GM15510 (cell line): ENCODE measurements around the gene C20orf204.

Source experiments
- POLR2A ChIP-seq: IDR thresholded peaks from 3 replicates; pipeline ENCODE4 v1.6.1; 2011; ENCODE audit warnings: borderline replicate concordance; ENCODE audit not compliant: insufficient read length; ENCODE audit errors: extremely low read depth

Gene C20orf204, protein sequence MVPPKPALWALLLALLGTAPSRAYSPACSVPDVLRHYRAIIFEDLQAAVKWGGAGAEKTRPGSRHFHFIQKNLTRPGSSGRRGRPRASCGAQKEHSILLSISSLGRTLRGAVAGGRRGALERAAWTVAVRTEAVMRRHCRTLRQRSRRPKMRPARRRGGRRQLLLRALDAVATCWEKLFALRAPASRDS

GRCh38 chr20:64035933-64036345 lies at the start of gene C20orf204:
C20orf204 (plus strand) TSS chr20:64036182; CDS start chr20:64036324, 142 bp downstream.
- TF ChIP-seq POLR2A = no peak

- TF ChIP-seq POLR2A = no peak
Measured at GRCh38 chr20:64000906-64001305, 35.1 kb upstream of the C20orf204 start.

GRCh38 chr20:64001607-64002011 lies 34.4 kb upstream of the C20orf204 start:
- no peak for TF ChIP-seq POLR2A

- TF ChIP-seq POLR2A = no peak
Measured at GRCh38 chr20:64003960-64004725, 31.8 kb upstream of the C20orf204 start.

DNA sequence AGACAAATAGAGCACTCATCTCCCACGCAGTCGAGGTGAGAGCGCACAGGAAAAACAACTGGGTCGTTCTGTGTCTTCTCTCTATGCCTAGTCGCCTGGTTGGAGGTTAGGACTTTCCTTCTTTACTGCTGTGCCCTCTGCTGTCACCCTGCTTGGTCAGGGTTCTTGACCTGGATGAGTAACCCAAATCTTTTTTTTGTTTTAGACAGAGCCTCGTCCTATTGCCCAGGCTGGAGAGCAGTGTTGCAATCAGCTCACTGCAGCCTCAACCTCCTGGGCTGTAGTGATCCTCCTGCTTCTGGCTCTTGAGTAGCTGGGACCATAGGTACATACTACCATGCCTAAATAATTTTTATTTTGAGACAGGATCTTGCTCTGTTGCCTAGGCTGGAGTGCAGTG lies 30.6 kb upstream of the C20orf204 start:
- TF ChIP-seq POLR2A = no peak

DNA sequence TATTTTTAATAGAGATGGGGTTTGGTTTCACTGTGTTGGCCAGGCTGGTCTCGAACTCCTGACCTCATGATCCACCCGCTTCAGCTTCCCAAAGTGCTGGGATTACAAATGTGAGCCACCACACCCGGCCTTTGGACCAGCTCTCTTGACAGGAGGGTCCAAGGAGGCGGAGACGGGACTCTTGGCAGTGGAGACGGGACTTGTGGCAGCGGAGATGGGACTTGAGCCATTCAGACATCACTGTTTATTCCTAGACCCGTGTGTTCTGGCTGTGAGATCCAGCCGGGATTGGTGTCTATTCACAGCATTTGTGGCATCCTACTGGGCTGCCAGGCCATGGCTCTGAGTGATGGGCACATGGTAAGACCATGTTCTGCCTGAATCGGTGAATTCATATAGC lies 29.5 kb upstream of the C20orf204 start:
- TF ChIP-seq POLR2A = no peak

- TF ChIP-seq POLR2A = no peak
Measured at GRCh38 chr20:64006902-64007301, 29.1 kb upstream of the C20orf204 start.

DNA sequence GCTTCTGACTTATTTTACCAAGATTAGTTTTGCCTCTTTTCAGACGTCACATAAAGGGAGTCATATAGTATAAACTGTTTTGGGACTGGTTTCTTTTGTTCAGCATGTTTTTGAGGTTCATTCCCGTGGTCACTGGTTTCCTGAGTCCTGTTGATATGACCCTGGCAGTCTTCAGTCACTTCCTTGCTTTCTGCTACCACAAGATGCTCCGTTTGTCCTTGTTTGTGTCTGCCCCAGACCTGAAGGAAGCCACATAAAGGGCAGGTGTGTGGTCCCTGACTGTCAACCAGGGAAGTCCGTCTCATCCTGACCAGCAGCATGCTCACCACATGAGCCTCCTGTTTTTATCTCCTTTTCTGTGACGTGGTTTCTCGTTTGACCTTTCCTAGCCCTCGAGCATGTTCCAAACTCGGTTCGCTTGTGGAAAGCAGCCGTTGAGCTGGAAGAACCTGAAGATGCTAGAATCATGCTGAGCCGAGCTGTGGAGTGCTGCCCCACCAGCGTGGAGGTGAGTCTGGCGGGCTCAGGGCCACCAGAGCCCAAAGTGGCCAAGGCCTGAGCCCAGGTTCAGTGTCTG lies 26.1 kb upstream of the C20orf204 start:
- no peak for TF ChIP-seq POLR2A

- TF ChIP-seq POLR2A = no peak
Measured at GRCh38 chr20:64010711-64011237, 25.2 kb upstream of the C20orf204 start.

- no peak for TF ChIP-seq POLR2A
Measured at GRCh38 chr20:64011366-64011779, 24.6 kb upstream of the C20orf204 start.

- no peak for TF ChIP-seq POLR2A
Measured at GRCh38 chr20:64015635-64016034, 20.3 kb upstream of the C20orf204 start.

GRCh38 chr20:64021124-64021975 lies 14.6 kb upstream of the C20orf204 start:
- TF ChIP-seq POLR2A = no peak

DNA sequence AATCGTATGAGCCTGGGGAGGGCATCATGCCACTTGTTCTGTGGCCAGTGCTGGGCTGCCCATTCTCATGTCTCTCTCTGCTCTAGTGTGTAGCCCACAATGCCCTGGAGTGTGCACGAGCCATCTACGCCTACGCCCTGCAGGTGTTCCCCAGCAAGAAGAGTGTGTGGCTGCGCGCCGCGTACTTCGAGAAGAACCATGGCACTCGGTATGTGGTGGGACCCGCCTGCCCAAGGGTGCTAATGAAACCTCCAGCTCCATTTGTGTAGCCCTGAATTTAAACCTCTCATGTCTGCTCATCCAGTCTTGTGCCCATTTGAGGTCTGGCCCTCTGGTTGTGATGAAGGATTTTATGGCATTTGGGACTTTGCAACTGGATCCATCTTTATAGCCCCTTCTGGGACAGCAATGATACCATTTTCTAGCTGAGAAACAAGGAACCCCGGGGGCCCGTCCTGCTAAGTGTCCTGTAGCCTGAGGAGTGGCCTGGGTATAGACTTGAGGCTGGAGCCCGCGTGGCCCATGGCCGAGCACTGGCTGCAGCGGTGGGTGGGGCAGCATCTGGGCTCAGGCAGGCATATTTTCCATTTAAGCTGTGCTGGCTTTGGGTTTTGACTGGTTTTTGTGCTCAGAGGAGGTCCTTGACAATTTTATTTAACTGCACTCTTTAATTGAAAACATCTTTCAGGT lies 13.2 kb upstream of the C20orf204 start:
- no peak for TF ChIP-seq POLR2A
